Neural progenitor cell (in vitro differentiated cells): ENCODE data around the gene MEOX1.

Experiments
- EZH2 ChIP-seq: fragments of 200-600 bp; sonication (generic); IDR thresholded peaks from 2 replicates; pipeline ENCODE4 v1.6.1; 2017; ENCODE audit warnings: antibody characterized with exemption, mild to moderate bottlenecking, moderate library complexity
- EZH2phosphoT487 ChIP-seq: fragments of 200-600 bp; sonication (generic); IDR thresholded peaks from 2 replicates; pipeline ENCODE4 v1.6.1; 2017; ENCODE audit warnings: antibody characterized with exemption
- TF ChIP-seq, protein P1 (sequence below): fragments of 200-600 bp; sonication (generic); IDR thresholded peaks from 2 replicates; pipeline ENCODE4 v1.5.1; 2017; ENCODE audit warnings: antibody characterized with exemption, mild to moderate bottlenecking

DNA sequence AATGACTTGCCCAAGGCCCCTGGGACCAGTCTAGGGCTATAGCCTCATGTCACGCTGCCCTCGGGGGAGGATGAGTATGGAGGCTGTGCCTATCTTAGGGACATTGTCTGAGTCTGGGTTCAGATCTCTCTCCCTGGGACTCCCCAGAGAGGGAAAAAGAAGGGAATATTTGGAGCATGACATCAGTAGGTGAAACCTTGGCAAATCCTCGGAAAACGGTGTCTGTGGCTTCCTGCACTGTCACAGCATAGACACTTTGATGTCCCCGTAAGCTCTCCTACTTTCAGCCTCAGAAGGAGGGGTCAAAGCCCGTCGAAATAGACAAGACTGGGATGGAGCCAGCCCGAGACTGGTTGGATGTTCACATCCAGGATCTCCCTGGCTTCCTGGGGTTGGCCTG lies 11.3 kb downstream of the MEOX1 start:
- TF ChIP-seq, protein P1, sequence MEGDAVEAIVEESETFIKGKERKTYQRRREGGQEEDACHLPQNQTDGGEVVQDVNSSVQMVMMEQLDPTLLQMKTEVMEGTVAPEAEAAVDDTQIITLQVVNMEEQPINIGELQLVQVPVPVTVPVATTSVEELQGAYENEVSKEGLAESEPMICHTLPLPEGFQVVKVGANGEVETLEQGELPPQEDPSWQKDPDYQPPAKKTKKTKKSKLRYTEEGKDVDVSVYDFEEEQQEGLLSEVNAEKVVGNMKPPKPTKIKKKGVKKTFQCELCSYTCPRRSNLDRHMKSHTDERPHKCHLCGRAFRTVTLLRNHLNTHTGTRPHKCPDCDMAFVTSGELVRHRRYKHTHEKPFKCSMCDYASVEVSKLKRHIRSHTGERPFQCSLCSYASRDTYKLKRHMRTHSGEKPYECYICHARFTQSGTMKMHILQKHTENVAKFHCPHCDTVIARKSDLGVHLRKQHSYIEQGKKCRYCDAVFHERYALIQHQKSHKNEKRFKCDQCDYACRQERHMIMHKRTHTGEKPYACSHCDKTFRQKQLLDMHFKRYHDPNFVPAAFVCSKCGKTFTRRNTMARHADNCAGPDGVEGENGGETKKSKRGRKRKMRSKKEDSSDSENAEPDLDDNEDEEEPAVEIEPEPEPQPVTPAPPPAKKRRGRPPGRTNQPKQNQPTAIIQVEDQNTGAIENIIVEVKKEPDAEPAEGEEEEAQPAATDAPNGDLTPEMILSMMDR = no peak
- TF ChIP-seq EZH2 = no peak
- TF ChIP-seq EZH2phosphoT487 = no peak
